Stimulated activated CD4-positive, alpha-beta T cell treated with anti-CD3 and anti-CD28 coated beads, Interleukin-1b, Interleukin-23, amount 100 ng/mL, for 48 hours (primary cell): ENCODE results near the gene COL13A1.

Experiments used
- DNase-seq: peaks from one replicate; pipeline ENCODE4 v3.0.0-alpha.2; 2020

Gene COL13A1

GRCh38 chr10:69892406-69892805 lies 90.7 kb downstream of the COL13A1 start:
- DNase-seq: no peak

GRCh38 chr10:69892816-69893215 lies 91.1 kb downstream of the COL13A1 start:
- DNase-seq: no peak

DNA sequence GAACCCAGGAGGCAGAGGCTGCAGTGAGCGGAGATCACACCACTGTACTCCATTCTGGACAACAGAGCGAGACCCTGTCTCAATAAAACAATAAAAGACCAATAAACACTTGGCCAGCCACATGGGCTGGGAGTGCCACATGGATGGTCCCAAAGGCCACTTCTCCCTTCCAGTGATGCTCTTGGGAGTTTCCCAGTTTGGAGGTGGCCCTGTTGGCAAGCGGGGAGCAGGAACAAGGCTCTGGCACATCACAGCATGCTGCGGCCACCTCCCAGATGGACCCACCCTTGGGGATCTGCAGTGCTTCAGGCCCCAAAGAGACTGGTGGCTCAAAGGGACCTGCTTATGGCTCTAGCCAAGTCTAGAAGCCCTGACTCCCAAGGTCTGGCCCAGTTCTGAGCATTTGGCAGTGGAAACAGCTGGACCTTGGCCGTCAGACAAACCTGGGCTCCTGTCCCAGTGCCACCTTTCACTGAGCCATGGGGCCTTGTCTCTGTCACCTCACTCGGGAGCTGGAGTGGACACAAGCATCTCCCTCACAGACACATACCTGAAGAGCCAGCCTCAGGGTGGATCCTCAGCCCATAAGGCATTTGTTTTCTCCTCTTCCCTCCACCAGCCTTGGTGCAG lies 91.7 kb downstream of the COL13A1 start:
- no peak for DNase-seq

- DNase-seq: no peak
These were observed 92.5 kb downstream of the COL13A1 start for GRCh38 chr10:69894156-69894555.

DNA sequence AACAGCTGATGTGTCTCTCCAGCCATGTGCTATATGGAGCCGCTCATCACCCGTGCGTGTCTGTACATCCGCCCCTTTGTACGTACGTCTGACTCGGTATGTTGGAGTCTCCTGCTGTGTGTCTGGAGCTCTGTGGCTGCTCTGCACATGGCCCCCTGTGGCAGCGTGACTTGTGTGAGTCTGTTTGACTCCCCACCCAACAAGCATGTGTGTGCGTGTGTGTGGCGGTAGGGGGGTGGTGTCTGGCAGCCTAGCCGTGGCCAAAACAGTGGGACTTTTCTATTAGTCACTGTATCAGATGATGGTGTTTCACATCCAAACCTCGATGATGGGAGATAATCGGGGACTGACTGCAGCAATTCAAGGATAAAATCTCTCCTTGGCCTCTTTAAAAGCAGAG lies 94.1 kb downstream of the COL13A1 start:
- no peak for DNase-seq

DNA sequence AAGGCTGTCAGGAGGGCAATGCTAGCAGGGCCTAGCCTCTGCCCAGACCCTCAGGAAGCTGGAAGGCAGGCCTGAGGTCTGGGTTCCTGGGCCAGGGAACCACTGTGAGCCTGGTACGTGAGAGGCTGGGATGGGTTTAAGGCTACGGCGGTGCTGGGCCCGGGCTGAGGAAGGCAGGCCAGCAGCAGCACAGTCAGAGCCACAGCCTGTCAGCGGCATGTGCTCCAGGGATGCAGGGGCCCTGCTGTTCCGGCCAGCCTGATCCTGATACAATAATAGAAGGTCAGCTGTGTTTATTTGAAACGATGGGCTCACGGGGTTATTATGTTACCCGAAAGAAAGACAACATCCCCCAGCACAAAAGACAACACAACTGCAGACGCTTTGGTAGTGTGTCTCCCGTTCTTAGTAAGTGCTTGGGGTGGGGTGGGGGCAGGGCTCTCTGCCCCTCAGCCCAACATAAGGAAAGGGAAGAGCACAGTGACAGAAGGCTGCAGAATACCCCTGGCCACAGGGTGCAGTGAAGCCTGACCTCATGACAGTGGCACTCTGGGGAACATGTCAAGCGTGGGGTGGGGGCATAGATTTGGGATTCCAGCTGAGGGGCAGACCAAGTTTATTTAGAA lies 95.0 kb downstream of the COL13A1 start:
- DNase-seq: no peak

DNA sequence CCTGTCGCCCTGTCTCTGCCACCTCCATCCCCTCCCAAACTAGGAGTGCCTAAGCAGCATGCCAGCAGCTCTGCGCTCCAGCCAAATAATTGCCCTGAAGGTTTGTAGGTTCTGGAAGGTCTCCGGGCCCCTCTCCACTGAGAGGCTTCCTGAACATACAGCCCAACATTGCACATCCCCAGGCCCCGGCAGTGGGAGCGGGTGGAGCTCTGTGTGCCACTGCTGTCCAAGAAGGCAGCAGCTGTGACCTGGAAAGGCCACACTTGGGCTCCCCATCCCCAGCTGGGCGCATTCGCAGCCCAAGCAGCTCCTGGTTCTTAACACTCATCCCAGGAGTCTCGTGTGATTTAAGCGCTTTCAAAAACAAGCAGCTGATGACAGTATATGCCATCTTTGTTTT lies 95.7 kb downstream of the COL13A1 start:
- DNase-seq: no peak

DNA sequence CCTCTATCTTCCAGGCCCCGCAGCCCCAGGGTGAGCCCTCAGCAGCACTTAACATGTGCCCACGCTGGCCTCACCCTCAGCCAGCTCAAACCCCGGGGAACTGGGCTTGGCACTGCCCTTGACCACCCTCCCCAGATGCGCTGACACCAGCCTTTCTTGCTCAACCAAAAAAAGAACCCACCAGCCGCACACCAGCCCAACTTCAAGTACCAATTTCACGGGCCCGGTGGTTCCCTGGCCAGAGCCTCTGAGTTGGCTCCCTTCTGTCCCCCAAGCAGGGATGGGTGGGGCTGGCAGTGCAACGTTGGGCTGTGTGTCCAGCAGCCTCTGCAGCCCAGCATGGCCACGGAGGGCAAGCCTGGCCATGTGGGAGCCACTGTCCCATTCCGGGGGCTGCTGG lies 96.3 kb downstream of the COL13A1 start:
- DNase-seq: no peak

- DNase-seq: no peak
These were observed 96.8 kb downstream of the COL13A1 start for GRCh38 chr10:69898524-69898923.

- DNase-seq: no peak
These were observed 97.2 kb downstream of the COL13A1 start for GRCh38 chr10:69898941-69899340.

DNA sequence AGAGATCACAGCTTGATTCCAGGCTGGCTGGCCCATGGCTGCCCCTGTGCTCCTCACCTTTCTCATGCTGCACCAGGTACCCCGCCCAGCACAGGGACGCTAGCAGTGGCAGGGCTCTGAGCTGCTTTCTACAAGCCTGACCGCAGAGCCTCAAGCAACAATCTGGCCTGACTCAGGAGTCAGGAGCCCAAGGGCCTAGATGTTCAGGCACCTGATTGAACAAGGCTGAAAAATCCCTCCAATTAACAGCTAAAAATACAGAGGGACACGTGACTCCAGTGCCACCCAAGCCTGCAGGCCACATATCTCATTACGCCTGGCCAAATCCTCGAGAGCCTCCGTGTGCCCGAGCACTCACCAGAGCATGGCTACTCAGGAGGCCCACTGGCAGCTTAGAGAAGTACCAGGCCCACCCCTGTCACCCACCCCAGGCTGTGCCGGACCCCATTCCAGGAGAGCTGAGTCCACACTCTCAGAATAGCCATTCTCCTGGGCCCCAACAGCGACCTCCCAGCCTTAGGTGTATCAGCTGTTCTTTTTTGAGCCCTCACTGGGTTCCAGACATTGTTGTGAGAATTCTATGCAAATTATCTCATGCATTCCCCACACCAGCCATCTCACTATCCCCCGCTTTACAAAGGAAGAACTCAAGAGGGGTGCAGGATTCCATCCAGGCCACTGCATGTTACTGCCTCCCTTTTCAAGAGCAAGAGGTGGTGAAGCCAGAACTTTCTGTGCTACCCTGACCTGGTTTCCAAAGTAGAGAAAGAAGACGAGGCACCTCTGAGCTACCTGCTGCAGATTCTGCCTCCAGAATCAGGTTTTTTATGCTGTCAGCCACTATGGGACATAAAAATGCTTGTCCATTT lies 98.3 kb downstream of the COL13A1 start:
- no peak for DNase-seq

- no peak for DNase-seq
These were observed 99.3 kb downstream of the COL13A1 start for GRCh38 chr10:69901022-69901421.

GRCh38 chr10:69901628-69902505 lies 100.2 kb downstream of the COL13A1 start:
- DNase-seq: peak; percentile 12

- no peak for DNase-seq
These were observed 101.3 kb downstream of the COL13A1 start for GRCh38 chr10:69902835-69903535.

DNA sequence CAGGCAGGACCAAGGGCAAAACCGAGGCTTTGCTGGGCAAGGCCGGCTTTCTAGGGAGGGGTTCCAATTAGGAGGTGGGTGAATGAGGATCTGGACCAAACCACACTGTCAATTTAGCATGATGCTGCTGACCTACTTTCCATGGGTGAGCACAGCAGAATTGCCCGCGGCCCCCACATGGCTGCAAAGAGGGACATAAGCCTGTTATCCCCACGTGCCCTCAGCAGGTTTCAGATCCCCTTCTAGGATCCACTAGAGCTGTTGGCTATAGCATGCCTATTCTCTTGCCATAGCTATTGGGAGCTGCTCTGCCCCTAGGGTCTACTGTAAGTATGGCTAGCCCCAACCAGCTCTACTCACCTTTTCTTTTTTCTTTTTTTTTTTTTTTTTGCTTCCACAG lies 102.8 kb downstream of the COL13A1 start:
- no peak for DNase-seq

DNA sequence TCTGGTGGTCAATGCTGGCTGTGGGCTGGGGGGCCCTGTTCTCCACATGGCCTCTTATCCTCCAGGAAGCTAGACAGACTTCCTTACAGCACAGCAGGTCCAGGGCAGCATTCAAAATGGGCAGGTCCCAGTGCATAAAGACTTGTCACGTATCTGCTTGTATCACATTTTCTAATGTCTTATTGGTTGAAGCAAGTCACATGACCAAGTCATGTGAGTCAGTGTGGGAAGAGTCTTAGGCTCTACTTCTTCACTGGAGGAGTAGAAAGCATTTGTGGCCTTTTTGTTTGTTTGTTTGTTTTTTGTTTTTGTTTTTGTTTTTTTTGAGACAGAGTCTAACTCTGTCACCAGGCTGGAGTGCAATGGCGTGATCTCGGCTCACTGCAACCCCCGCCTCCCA lies 104.7 kb downstream of the COL13A1 start:
- DNase-seq: no peak

DNA sequence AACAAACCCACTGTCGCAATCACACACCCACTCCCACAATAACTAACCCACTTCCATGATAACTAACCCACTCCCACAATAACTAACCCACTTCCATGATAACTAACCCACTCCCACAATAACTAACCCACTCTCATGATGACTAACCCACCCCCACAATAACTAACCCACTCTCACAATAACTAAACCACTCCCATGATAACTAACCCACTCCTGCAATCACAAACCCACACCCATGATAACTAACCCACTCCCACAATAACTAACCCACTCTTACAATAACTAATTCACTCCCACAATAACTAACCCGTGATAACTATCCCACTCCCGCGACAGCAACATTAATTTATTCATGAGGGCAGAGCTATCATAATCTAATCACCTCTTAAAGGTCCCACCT lies 105.8 kb downstream of the COL13A1 start:
- DNase-seq: no peak

DNA sequence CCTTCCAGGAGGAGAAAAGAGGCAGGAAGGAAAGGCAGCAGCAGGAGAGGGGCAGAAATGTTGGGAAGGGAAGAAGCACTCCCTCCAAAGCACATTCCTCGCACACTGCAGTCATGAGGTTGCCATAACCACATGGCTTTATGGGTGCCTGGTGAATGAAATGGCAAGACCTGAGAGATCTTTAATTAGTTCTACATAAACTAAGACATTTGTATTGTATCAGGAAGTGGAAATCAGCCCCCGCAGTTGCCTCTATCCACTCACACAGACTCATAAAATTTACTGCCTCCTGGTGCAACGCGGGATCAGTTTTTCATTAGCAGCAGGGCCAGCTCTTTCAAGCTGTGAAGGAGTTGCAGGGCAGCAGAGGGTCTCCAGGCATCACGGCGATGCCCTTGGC lies 106.4 kb downstream of the COL13A1 start:
- no peak for DNase-seq

- DNase-seq: no peak
These were observed 108.9 kb downstream of the COL13A1 start for GRCh38 chr10:69910561-69910960.

GRCh38 chr10:69911613-69912528 lies 110.2 kb downstream of the COL13A1 start:
- no peak for DNase-seq

DNA sequence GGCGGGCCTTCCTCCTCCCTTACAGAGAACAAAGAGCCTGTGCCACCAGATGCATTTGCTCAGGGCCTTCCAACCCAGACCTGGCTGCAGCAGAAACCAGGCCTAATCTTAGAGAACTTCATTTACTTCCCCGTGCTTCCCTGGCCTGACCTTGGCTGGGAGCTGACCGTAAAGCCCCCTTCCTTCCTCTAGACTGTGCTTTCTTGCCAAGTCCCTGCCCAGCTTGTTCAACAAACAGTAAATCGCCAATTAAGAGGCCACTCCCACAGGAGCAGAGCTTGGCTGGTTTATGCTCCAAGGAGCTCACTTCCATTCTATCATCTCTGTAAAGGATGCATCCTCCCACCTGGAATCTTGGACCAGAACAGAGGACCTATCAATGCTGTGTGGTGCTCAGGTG lies 110.9 kb downstream of the COL13A1 start:
- no peak for DNase-seq
